GM12891 (cell line): Measurements from ENCODE around the gene MAPRE2.
"Not testable (repeated sequence)": the region's sequence is repeated elsewhere in the genome, so short reads cannot be mapped to it uniquely, and the experiment has no call there.

Source experiments
- DNase-seq: peaks from one replicate; pipeline ENCODE4 v3.0.0; 2011; ENCODE audit warnings: low spot score; ENCODE audit not compliant: insufficient read length
- FAIRE-seq: peaks from 2 replicates; lab custom pipeline; 2011; peaks lifted over from hg19 to GRCh38; lab: Jason Lieb, UNC
- PAX5 ChIP-seq: IDR thresholded peaks from 2 replicates; pipeline ENCODE4 v1.6.1; 2011; ENCODE audit warnings: low read length, moderate library complexity, mild to moderate bottlenecking; ENCODE audit not compliant: insufficient read depth, severe bottlenecking
- POLR2A ChIP-seq: IDR thresholded peaks from 2 replicates; pipeline ENCODE4 v1.6.1; 2011; ENCODE audit warnings: low read depth, low read length, control low read depth
- POLR2AphosphoS5 ChIP-seq: IDR thresholded peaks from 2 replicates; pipeline ENCODE4 v1.6.1; 2011; ENCODE audit warnings: low read depth, low read length, control low read depth
- POU2F2 ChIP-seq: IDR thresholded peaks from 2 replicates; pipeline ENCODE4 v1.6.1; 2011; ENCODE audit warnings: low read depth, mild to moderate bottlenecking, control low read depth, low read length, moderate library complexity
- SPI1 ChIP-seq: IDR thresholded peaks from 2 replicates; pipeline ENCODE4 v1.6.1; 2011; ENCODE audit warnings: low read depth, low read length, control low read depth
- TAF1 ChIP-seq: IDR thresholded peaks from 2 replicates; pipeline ENCODE4 v1.6.1; 2011; ENCODE audit warnings: low read depth, low read length, control low read depth

MAPRE2 gene

DNA sequence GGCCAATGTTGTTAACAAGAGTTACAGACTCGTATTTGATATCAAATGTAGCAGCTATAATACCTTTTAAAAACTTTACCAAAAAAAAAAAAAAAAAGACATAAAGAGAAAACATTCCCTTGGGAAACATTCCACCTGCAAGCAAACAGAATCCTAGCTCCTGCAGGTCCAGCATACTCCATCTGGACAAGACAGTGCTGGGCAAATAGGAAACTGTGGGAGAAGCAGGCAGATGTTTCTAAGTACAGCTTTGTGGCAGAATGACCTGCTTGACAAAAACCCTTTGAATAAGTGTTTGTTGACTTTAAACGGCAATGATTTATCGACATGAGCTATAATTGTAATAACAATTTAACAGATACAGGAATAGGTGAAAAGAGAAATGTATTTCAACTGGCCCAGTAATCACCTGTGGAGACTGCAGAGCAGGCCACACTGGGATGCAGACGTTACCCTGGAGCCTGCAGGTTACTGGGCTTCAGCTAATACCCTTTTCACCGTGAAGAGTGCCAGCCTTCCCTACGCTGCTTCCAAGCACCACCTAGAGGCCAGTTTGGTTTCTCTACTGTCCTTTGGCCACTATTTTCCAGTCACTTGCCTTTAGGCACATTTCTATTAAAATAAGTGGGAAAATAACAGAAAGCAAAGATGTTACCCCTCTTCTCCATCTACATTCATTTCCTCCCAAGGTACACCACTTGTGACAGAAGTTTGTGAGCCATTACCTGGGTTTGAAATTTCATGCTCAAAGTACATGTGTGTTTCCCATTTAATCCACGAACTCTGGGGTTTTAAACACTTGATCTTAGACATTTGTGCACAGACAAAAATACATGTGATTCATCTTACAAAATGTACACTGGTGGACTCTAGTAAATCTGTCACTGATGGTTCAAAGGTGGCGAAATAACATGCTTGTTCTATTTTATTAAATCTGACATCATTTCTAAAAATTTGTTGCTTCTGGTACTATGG lies 102.7 kb downstream of the MAPRE2 start:
- FAIRE-seq (peak; percentile 85), DNase-seq (no peak)
- TF ChIP-seq POLR2AphosphoS5: no peak
- TF ChIP-seq SPI1: no peak
- no peak for TF ChIP-seq POLR2A
- no peak for TF ChIP-seq PAX5
- TF ChIP-seq TAF1: no peak
- no peak for TF ChIP-seq POU2F2

DNA sequence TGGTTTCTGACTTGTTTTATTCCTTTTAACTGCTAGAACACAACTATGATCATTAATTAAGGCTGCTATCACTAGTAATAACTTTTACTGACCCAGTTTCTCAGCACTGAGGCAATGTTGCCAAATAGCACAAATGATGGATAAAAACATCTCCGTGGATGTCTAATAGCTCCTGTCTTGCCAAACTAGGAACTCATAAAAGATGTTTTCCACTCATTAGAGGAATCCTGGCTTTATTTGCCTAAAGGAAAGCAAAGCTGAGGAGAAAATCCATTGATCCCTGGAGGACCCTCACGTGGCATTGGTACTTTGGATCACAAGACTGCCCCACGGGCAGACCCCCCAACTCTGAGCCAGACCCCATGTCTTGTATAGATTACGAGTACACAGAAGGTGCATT lies 103.5 kb downstream of the MAPRE2 start:
- TF ChIP-seq TAF1 (no peak), SPI1 (no peak), POLR2A (no peak), POU2F2 (no peak), PAX5 (no peak), POLR2AphosphoS5 (no peak)
- FAIRE-seq (no peak), DNase-seq (no peak)

DNA sequence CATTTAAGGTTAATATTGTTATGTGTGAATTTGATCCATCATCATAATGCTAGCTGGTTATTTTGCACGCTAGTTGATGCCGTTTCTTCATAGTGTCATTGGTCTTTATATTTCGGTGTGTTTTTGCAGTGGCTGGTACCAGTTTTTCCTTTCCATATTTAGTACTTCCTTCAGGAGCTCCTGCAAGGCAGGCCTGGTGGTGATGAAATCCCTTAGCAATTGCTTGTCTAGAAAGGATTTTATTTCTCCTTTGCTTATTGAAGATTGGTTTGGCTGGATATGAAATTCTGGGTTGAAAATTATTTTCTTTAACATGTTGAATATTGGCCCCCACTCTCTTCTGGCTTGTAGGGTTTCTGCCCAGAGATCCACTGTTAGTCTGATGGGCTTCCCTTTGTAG lies 109.0 kb downstream of the MAPRE2 start:
- not testable (repeated sequence) for FAIRE-seq, DNase-seq

DNA sequence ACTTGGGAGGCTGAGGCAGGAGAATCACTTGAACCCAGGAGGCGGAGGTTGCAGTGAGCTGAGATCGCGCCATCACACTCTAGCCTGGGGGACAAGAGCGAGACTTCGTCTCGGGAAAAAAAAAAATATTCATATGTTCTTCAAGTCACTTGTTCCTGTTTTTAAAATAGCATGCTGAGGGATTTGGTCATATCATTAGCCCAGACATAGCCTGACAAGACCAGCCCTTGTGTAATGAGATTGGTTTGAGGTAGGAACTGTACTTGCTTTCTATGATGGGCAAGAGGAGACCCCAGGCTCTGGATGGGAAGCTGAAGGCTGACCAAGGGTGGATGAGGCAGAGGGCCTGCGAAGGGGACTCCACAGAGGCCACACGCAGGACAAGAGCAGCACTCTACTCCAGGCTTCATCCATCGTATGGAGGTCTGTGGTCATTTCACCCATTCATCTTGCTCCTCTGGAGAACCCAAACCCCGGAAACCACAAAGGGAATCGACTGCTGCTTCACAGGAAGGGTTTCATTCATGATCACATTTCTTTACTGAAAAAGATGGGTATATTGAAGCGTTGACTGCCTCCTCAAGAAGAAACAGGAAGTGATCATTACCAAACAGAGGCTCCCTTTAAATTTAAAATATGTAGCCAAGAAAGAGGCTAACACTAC lies 112.5 kb downstream of the MAPRE2 start:
- FAIRE-seq (no peak), DNase-seq (no peak)
- no peak for TF ChIP-seq POU2F2
- TF ChIP-seq POLR2AphosphoS5: no peak
- no peak for TF ChIP-seq POLR2A
- TF ChIP-seq TAF1: no peak
- no peak for TF ChIP-seq PAX5
- TF ChIP-seq SPI1: peak; percentile 84

DNA sequence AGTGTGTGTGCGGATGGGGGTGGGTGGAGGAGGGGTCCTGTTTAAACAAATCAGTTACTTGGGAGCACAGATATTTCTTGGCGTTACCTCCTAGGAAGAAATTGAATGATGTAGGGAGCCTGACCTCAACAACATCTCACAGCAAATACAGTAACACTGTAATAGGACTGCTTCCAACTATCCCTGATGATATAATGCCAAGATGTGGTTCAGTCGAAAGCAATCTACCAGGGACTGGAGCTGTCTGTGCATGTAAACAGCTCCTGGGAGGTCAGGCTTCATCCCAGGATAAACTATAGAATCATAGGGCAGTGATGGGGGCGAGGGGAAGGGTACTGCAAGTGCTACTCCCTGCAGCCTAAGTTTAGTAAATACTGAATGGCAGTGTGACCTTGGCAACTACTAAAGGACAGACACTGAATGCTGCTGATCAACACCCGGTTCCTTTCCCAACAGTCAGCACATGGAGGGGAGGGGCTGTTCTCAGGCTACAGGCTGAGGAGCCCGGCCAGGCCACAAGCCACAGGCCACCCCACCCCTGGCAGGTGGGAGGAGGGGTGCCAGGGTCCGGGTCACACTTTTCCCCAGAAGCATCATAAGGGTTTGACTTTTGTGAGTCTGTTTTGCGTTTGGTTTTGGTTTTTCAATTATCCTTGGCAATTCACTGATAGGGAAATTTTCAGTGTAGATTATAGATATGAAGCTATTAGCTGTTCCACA lies 114.3 kb downstream of the MAPRE2 start:
- peak; percentile 20 for FAIRE-seq

DNA sequence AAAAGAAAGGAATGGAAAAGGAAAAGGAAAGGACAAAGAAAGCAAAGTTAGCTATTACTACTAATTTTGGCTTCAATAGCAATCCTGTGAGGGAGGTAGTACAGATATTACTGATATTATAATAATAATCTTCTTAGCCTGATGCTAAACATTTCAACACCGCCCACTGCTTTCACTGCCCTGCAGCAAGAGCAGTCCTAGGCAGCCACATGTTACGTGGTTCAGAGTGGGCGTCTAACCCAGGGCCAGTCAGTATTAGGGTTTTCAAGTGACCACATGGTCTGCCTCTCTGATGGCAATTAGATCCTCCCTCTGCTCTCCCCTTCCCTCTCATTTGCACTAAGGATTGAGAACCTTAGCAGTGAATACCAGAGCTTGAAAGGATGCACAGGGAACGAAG lies 116.0 kb downstream of the MAPRE2 start:
- FAIRE-seq (peak; percentile 31), DNase-seq (no peak)
- TF ChIP-seq TAF1 (no peak), SPI1 (no peak)

More for the DNA sequence above, 114.3 kb downstream of the MAPRE2 start:
- DNase-seq: no peak
- TF ChIP-seq POLR2AphosphoS5 (no peak), SPI1 (no peak), TAF1 (no peak), POLR2A (no peak), POU2F2 (no peak), PAX5 (no peak)

DNA sequence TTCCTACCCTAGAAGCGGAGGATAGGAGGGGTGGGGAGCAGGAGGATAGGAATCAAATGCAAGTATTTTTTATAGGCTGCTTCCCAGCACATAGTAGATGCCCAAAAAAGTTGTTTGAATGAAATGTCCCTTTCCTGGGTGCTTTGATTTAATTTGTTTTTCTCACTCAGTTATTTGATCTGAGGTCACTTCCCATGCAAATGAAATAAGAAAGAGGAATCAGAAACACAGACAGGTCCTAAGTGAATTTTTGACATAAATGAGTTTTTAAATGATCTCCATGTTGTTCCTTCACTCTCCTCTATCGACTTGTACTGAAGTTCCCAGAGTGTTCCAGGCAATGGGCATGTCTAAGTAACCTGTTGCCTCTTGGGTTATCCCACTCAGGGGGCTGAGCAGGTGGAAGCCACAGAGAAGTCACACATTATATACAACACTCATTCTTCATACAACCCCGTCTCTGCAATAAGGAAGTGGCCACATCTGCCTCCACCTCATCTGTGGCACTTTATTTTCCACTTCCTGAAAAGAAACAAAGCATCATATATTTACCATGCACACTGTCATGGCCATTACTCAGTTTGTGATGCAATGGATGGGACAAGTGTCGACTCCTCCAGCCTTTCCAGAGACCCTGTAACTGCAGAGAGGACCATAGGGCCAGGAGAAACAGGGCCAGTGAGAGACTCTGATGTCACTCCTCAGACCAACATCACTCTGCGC lies 117.7 kb downstream of the MAPRE2 start:
- FAIRE-seq: peak; percentile 81
- DNase-seq: no peak
- TF ChIP-seq SPI1 (peak; percentile 91), POU2F2 (no peak)

DNA sequence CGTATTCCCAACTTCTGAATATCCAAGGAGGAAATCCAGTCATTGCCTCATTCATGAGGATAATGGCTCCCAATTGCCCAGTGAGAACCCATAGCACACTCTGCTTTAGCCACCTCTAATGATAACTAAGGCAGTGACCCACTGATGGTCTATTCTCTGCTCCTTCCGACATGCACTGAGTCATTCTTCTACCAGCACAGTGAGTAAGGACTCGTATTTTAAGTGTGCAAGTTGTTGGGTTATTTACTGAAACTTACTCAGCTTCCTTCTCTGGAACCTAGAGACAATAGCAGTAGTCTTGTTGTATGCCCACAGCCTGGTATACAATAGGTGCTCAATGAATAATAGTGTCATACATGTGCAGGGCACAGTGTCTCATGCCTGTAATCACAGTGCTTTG lies 118.6 kb downstream of the MAPRE2 start:
- DNase-seq (no peak), FAIRE-seq (peak; percentile 13)
- TF ChIP-seq POLR2A: no peak

DNA sequence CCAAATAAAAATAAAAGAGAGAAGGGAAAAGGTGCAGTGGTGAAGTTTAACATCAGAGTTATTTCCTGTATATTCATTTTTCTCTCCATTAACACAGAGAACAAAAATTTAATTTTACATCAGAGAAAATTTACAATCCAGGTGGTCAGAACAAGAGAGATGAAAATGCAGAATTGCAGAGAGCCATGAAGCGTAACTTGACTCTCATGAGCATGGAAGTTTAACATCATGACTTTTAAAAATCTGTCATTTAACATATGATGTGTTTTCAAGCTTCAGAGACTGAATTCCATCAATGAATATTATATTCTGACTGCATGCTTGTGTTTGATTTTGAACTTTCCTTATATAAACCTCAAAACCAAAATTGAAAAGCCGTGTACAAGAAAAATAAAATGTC lies 120.3 kb downstream of the MAPRE2 start:
- DNase-seq: no peak
- TF ChIP-seq POLR2A (no peak), POU2F2 (no peak), TAF1 (no peak), SPI1 (no peak), PAX5 (no peak), POLR2AphosphoS5 (no peak)
- no peak for FAIRE-seq
